KMS-11 (cell line): ENCODE measurements around the gene MYCN.

Source experiments
- H2AFZ ChIP-seq: fragments of 200-600 bp; sonication (generic); 2 replicates; pipeline ENCODE4 v1.6.1; 2016; ENCODE audit warnings: antibody characterized with exemption, mixed run types, low read depth
- H3K27ac ChIP-seq: fragments of 200-600 bp; sonication (generic); 2 replicates; pipeline ENCODE4 v1.6.1; 2016; ENCODE audit warnings: mild to moderate bottlenecking, mixed run types
- H3K27me3 ChIP-seq: fragments of 200-600 bp; sonication (generic); 2 replicates; pipeline ENCODE4 v1.6.1; 2017; ENCODE audit warnings: mild to moderate bottlenecking, low read depth, mixed run types, moderate library complexity; ENCODE audit not compliant: insufficient read depth
- H3K36me3 ChIP-seq: fragments of 200-600 bp; sonication (generic); 2 replicates; pipeline ENCODE4 v1.6.1; 2017; ENCODE audit warnings: mild to moderate bottlenecking, mixed run types; ENCODE audit not compliant: insufficient read depth
- H3K4me1 ChIP-seq: fragments of 200-600 bp; sonication (generic); 2 replicates; pipeline ENCODE4 v1.6.1; 2016; ENCODE audit warnings: mild to moderate bottlenecking, low read depth, mixed run types; ENCODE audit not compliant: poor library complexity, severe bottlenecking
- H3K4me2 ChIP-seq: fragments of 200-600 bp; sonication (generic); 2 replicates; pipeline ENCODE4 v1.7.0; 2016; ENCODE audit warnings: mild to moderate bottlenecking, mixed run types
- H3K4me3 ChIP-seq: fragments of 200-600 bp; sonication (generic); IDR thresholded peaks from 2 replicates; pipeline ENCODE4 v1.6.1; 2017; ENCODE audit warnings: low read depth, low read length, mixed read lengths; ENCODE audit not compliant: insufficient read depth
- H3K79me2 ChIP-seq: fragments of 200-600 bp; sonication (generic); 2 replicates; pipeline ENCODE4 v1.6.1; 2016; ENCODE audit warnings: low read depth, mixed run types; ENCODE audit not compliant: insufficient read depth
- H3K9ac ChIP-seq: fragments of 200-600 bp; sonication (generic); 2 replicates; pipeline ENCODE4 v1.6.1; 2016; ENCODE audit warnings: mild to moderate bottlenecking, mixed run types
- H4K20me1 ChIP-seq: fragments of 200-600 bp; sonication (generic); 2 replicates; pipeline ENCODE4 v1.6.1; 2016; ENCODE audit warnings: mild to moderate bottlenecking, mixed run types; ENCODE audit not compliant: insufficient read depth
- TF ChIP-seq, protein P1 (sequence below): fragments of 200-600 bp; sonication (generic); conservative IDR thresholded peaks from 2 replicates; pipeline ENCODE4 v1.6.1; 2017; ENCODE audit warnings: low read depth, mild to moderate bottlenecking, antibody characterized with exemption, low read length, moderate library complexity, mixed read lengths

Gene MYCN

DNA sequence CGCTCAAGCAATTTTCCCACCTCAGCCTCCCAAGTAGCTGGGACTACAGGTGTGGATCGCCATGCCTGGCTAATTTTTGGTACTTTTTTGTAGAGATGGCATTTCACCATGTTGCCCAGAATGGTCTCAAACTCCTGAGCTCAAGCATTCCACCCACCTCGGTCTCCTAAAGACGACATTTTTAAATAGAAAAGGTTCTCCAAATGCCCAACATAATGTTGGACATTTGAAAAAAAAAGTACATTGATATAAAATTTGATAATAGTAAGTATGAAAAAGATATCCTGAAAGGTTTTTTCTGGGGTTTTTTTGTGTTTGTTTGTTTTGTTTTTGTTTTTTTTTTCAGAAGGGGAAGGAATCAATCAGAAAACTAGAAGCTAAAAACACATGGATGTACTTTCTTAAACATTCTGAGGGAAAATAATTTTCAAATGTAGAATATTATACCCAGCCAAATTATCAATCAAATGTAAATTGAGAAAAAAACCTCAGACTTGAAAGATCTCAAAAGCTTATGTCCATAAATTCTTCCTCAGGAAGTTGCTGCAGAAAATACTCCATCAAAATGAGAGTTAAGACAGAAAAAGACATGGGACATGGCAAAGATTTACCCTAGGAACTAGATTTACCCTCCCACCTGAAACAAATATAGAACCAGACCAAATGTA lies 42.8 kb upstream of the MYCN start:
- H3K4me3 ChIP-seq, result no peak overlapping the region
- no peak overlapping the region for H3K27ac ChIP-seq
- no peaks in the 10 kb centered on the region for H4K20me1 ChIP-seq
- no peak overlapping the region for H3K4me2 ChIP-seq
- H3K79me2 ChIP-seq, result no peaks in the 10 kb centered on the region
- H3K4me1 ChIP-seq, result peaks cover 15% of the 10 kb centered on the region
- TF ChIP-seq, protein P1, sequence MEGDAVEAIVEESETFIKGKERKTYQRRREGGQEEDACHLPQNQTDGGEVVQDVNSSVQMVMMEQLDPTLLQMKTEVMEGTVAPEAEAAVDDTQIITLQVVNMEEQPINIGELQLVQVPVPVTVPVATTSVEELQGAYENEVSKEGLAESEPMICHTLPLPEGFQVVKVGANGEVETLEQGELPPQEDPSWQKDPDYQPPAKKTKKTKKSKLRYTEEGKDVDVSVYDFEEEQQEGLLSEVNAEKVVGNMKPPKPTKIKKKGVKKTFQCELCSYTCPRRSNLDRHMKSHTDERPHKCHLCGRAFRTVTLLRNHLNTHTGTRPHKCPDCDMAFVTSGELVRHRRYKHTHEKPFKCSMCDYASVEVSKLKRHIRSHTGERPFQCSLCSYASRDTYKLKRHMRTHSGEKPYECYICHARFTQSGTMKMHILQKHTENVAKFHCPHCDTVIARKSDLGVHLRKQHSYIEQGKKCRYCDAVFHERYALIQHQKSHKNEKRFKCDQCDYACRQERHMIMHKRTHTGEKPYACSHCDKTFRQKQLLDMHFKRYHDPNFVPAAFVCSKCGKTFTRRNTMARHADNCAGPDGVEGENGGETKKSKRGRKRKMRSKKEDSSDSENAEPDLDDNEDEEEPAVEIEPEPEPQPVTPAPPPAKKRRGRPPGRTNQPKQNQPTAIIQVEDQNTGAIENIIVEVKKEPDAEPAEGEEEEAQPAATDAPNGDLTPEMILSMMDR, result no peak
- H3K27me3 ChIP-seq, result no peaks in the 10 kb centered on the region
- H2AFZ ChIP-seq, result no peak overlapping the region
- H3K36me3 ChIP-seq, result no peaks in the 10 kb centered on the region
- no peak overlapping the region for H3K9ac ChIP-seq

DNA sequence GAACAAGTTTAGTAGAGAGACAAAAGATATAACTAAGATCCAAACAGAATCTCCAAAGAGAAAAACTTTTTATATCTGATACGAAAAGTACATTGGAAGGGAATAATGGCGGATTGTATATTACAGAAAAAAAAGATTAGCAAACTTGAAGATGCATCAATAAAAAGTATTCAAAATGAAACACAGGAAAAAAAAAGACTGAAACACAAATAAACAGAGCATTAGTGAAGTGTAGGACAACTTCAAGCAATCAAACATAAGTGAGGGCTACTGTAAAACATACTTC lies 41.1 kb upstream of the MYCN start:
- Histone ChIP-seq H3K4me3 (no peak overlapping the region), H2AFZ (no peak overlapping the region)

DNA sequence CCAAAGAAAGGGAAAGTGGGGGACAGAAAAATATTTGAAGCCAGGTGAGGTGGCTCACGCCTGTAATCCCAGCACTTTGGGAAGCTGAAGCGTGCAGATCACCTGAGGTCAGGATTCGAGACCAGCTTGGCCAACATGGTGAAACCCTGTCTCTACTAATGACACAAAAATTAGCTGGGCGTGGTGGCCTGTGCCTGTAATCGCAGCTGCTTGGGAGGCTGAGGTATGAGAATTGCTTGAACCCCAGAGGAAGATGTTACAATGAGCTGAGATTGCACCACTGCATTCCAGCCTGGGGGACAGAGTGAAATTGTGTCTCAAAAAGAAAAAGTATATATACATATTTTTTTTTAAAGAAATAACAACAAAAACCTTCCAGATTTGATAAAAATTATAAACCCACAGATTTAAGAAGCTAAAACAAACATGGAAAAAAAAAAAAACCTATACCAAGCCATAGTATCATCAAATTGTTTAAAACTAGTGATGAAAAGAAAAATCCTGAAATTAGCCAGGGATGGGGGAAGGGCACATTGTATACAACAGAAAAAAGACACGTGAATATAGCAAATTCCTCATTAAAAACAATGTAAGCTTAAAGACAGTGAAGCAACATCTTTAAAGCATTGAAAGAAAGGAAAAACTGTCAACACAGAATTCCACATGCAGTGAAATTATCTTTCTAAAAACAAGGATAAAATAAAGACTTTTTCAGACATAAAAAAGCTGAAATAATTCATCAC lies 40.4 kb upstream of the MYCN start:
- no peaks in the 10 kb centered on the region for H3K36me3 ChIP-seq
- no peak overlapping the region for H3K4me2 ChIP-seq
- TF ChIP-seq, protein P1, result no peak
- no peak overlapping the region for H3K9ac ChIP-seq
- no peak overlapping the region for H3K4me3 ChIP-seq
- no peaks in the 10 kb centered on the region for H4K20me1 ChIP-seq
- H3K79me2 ChIP-seq, result no peaks in the 10 kb centered on the region
- no peak overlapping the region for H3K27ac ChIP-seq
- no peaks in the 10 kb centered on the region for H3K27me3 ChIP-seq
- H2AFZ ChIP-seq, result no peak overlapping the region
- no peaks in the 10 kb centered on the region for H3K4me1 ChIP-seq

More for the DNA sequence above, 41.1 kb upstream of the MYCN start:
- TF ChIP-seq, protein P1, result no peak
- Histone ChIP-seq H3K9ac (no peak overlapping the region), H3K36me3 (no peaks in the 10 kb centered on the region), H3K4me2 (no peak overlapping the region), H4K20me1 (no peaks in the 10 kb centered on the region), H3K4me1 (no peaks in the 10 kb centered on the region), H3K27ac (no peak overlapping the region), H3K79me2 (no peaks in the 10 kb centered on the region), H3K27me3 (no peaks in the 10 kb centered on the region)

DNA sequence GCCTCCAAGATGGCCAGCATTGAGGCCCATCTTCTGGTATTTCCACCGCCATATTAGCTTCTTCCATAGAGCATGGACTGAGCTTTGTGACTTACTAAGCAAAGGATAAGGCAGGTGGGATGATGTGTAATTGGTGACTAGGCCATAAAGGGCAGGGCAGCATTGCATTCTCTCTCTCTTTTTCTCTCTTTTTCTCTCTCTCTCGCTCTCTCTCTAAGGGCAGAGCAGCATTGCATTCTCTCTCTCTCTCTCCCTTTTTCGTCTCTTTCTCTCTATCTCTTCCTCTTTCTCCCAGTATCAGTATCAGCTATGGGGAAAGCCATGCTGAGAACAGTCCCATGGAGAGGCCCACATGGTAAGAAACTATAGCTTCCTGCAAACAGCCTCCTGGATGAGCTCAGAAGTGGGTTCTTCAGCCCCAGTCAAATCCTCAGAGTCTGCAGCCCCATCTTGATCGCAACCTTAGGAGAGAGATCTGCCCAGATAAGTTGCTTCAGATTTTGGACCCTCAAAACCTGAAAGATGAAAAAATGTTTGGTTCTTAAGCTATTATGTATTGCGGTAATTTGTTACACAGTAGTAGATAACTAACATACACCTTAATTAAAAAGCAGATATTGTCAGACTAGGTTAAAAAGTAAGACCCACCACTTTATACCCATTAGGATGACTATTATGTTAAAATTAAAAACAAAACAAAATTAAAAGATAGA lies 39.1 kb upstream of the MYCN start:
- Histone ChIP-seq H3K27ac (no peak overlapping the region), H3K79me2 (no peaks in the 10 kb centered on the region), H4K20me1 (no peaks in the 10 kb centered on the region), H3K4me3 (no peak overlapping the region), H3K36me3 (no peaks in the 10 kb centered on the region), H3K4me2 (no peak overlapping the region), H3K9ac (no peak overlapping the region), H3K4me1 (no peaks in the 10 kb centered on the region), H2AFZ (no peak overlapping the region), H3K27me3 (no peaks in the 10 kb centered on the region)
- TF ChIP-seq, protein P1, result no peak
